ENCODE results near the gene PAX8. TPM values are rescaled to one million over a fixed set of nuclear protein-coding genes. Genes with fewer than 3 reads are reported as not detected.

Gene PAX8
- total and polyA plus RNA-seq, 2 of the 13 experiments (the other 11 are each of a cell fraction or from before 2014, with no cell fraction given): 1.5 to 8.8 TPM

DNA sequence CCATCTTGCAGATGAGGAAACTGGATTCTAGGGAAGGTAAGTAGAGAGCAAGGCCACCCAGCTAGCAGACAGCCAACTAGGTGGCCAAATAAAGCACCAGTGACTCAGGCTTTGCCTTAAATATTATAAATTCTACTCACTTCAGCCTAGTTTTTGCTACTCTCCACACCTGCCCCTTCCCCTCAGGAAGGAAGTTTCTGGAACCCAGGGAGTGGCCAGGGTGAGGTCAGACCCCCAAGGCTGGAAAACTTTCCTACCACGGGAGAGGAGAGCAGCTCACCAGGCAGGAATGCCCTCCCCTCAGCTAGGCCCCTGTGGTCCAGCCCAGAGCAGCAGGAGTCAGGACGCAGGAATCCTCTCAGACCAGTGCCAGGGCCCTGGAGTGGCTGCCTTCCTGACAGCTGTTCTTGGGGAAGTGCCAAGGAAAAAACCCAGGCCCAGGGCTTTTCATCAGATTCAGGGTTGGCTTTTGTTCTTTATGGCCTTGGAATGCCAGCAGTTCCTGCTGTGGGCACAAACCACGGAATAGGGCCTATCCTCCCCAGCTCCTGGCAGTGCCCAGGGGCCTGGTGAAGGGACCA lies 5.1 kb upstream of the PAX8 start:
- WGBS (ENCODE audit: low lambda C conversion rate): 77% methylated on average over 3 of the region's 3 CpGs
- no TSS peak for BruUV-seq (replicated peaks)
- ATAC-seq: peak; percentile 16
- Histone ChIP-seq H3K4me1 (ENCODE audit: insufficient read depth, low read length) (peaks cover 91% of the 10 kb centered on the region), H3K27me3 (ENCODE audit: control insufficient read depth in 1 of 2, insufficient read depth in 2 of 2, low read length in 2 of 2) (no peaks in the 10 kb centered on the region), H3K79me2 (ENCODE audit: insufficient read depth, low read length) (no peaks in the 10 kb centered on the region), H3K9ac (ENCODE audit: insufficient read depth, low read depth, low read length) (peak overlapping the region; percentile 74), H3K4me2 (ENCODE audit: low read depth, low read length) (peak overlapping the region; percentile 85), H4K20me1 (ENCODE audit: insufficient read depth, low read length) (no peaks in the 10 kb centered on the region), H3K4me3 (replicated peaks in 1 of 3; ENCODE audit: insufficient read depth in 1 of 3, low read depth in 2 of 3, low read length in 3 of 3) (peak overlapping the region in 1 of 3 experiments; percentile 61; a peak in 1 of 6 replicates), H3K36me3 (replicated peaks in 1 of 2; ENCODE audit: control insufficient read depth in 1 of 2, insufficient read depth in 2 of 2, low read length in 2 of 2) (no peaks in the 10 kb centered on the region), H3K9me3 (ENCODE audit: low read length) (no peaks in the 10 kb centered on the region), H3K27ac (ENCODE audit: extremely low read length, insufficient read depth, low read length) (peak overlapping the region; percentile 90), H2AFZ (ENCODE audit: low read length) (no peak overlapping the region)
- no peak for FAIRE-seq
- CTCF ChIA-PET (ENCODE audit: low intra/inter-chr PET ratio, low total read pairs): no interaction called here
- in situ Hi-C loops (cut with HindIII; ENCODE audit: extremely low pct_ligation_motif_present, low pct_unique_long_range_greater_than_20kb): no loop called here
- intact Hi-C loops (cut with micrococcal nuclease; ENCODE audit: unreplicated experiment): loop anchor here (5.0 kb wide), 1 partner anchor 66 kb away; no protein-coding TSS in a partner anchor
- POLR2A ChIA-PET: interaction anchor here (0.6 to 2.2 kb wide), 8 partner anchors 11 to 1077 kb away, joined by 3 to 8 read pairs (median 4); no protein-coding TSS in a partner anchor
- peak; percentile 54 for DNase-seq (ENCODE audit: low spot score)
- peak; percentile 72 for TF ChIP-seq ZNF629 (CRISPR knock-in tag; conservative IDR thresholded peaks at IDR 0.05)
- TF ChIP-seq TEAD2 (CRISPR knock-in tag; IDR thresholded peaks at IDR 0.05): no peak
- TF ChIP-seq, protein P1, sequence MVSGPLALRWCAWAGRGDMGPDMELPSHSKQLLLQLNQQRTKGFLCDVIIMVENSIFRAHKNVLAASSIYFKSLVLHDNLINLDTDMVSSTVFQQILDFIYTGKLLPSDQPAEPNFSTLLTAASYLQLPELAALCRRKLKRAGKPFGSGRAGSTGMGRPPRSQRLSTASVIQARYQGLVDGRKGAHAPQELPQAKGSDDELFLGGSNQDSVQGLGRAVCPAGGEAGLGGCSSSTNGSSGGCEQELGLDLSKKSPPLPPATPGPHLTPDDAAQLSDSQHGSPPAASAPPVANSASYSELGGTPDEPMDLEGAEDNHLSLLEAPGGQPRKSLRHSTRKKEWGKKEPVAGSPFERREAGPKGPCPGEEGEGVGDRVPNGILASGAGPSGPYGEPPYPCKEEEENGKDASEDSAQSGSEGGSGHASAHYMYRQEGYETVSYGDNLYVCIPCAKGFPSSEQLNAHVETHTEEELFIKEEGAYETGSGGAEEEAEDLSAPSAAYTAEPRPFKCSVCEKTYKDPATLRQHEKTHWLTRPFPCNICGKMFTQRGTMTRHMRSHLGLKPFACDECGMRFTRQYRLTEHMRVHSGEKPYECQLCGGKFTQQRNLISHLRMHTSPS (CRISPR knock-in tag; IDR thresholded peaks at IDR 0.05; ENCODE audit: low read depth): peak; percentile 87
- 0 out of 2 replicates have a peak, but pooled peaks have one; percentile 25 for TF ChIP-seq ZNF724P (CRISPR knock-in tag; IDR thresholded peaks at IDR 0.05; ENCODE audit: borderline replicate concordance)
- TF ChIP-seq SATB2 (CRISPR knock-in tag; IDR thresholded peaks at IDR 0.05): no peak
- no peak for TF ChIP-seq ZNF230 (CRISPR knock-in tag; IDR thresholded peaks at IDR 0.05)
- TF ChIP-seq HNRNPL (IDR thresholded peaks at IDR 0.05; ENCODE audit: low read depth, low read length): peak; percentile 97; the same call in 1 of the 2 replicates
- TF ChIP-seq, protein P2, sequence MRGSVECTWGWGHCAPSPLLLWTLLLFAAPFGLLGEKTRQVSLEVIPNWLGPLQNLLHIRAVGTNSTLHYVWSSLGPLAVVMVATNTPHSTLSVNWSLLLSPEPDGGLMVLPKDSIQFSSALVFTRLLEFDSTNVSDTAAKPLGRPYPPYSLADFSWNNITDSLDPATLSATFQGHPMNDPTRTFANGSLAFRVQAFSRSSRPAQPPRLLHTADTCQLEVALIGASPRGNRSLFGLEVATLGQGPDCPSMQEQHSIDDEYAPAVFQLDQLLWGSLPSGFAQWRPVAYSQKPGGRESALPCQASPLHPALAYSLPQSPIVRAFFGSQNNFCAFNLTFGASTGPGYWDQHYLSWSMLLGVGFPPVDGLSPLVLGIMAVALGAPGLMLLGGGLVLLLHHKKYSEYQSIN (CRISPR knock-in tag; IDR thresholded peaks at IDR 0.05; ENCODE audit: borderline replicate concordance): no peak
- peak; percentile 27 for TF ChIP-seq FOSL2 (CRISPR knock-in tag; IDR thresholded peaks at IDR 0.05)
- 0 out of 2 replicates have a peak, but pooled peaks have one; percentile 12 for TF ChIP-seq MTERF4 (CRISPR knock-in tag; IDR thresholded peaks at IDR 0.05)
- no peak for TF ChIP-seq ATF1 (CRISPR knock-in tag; IDR thresholded peaks at IDR 0.05)
- TF ChIP-seq, protein P3, sequence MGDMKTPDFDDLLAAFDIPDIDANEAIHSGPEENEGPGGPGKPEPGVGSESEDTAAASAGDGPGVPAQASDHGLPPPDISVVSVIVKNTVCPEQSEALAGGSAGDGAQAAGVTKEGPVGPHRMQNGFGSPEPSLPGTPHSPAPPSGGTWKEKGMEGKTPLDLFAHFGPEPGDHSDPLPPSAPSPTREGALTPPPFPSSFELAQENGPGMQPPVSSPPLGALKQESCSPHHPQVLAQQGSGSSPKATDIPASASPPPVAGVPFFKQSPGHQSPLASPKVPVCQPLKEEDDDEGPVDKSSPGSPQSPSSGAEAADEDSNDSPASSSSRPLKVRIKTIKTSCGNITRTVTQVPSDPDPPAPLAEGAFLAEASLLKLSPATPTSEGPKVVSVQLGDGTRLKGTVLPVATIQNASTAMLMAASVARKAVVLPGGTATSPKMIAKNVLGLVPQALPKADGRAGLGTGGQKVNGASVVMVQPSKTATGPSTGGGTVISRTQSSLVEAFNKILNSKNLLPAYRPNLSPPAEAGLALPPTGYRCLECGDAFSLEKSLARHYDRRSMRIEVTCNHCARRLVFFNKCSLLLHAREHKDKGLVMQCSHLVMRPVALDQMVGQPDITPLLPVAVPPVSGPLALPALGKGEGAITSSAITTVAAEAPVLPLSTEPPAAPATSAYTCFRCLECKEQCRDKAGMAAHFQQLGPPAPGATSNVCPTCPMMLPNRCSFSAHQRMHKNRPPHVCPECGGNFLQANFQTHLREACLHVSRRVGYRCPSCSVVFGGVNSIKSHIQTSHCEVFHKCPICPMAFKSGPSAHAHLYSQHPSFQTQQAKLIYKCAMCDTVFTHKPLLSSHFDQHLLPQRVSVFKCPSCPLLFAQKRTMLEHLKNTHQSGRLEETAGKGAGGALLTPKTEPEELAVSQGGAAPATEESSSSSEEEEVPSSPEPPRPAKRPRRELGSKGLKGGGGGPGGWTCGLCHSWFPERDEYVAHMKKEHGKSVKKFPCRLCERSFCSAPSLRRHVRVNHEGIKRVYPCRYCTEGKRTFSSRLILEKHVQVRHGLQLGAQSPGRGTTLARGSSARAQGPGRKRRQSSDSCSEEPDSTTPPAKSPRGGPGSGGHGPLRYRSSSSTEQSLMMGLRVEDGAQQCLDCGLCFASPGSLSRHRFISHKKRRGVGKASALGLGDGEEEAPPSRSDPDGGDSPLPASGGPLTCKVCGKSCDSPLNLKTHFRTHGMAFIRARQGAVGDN (CRISPR knock-in tag; IDR thresholded peaks at IDR 0.05): peak; percentile 39; the same call in 1 of the 2 replicates
- TF ChIP-seq IRF2 (CRISPR knock-in tag; IDR thresholded peaks at IDR 0.05): no peak
